PFSK-1 (cell line): ENCODE data around the gene ANKRD40.

Source experiments
- POLR2AphosphoS5 ChIP-seq: IDR thresholded peaks from 2 replicates; pipeline ENCODE4 v1.6.1; 2012; ENCODE audit warnings: low read depth, mild to moderate bottlenecking, control low read depth, low read length, moderate library complexity
- SIN3A ChIP-seq: IDR thresholded peaks from 2 replicates; pipeline ENCODE4 v1.6.1; 2012; ENCODE audit warnings: mild to moderate bottlenecking, low read length, moderate library complexity, borderline replicate concordance; ENCODE audit not compliant: insufficient read depth
- TAF1 ChIP-seq: IDR thresholded peaks from 2 replicates; pipeline ENCODE4 v1.6.1; 2012; ENCODE audit warnings: low read length, control low read depth, borderline replicate concordance; ENCODE audit not compliant: insufficient read depth
- TF ChIP-seq, protein P1 (sequence below), 2 experiments: IDR thresholded peaks; 2 replicates each; pipeline versions ENCODE4 v1.6.1 to v1.8.0; 2011 to 2012; ENCODE audit warnings: low read depth in 2 of 2, low read length in 2 of 2, control low read depth in 1 of 2, inconsistent platforms in 1 of 2, mild to moderate bottlenecking in 1 of 2, moderate library complexity in 1 of 2; ENCODE audit not compliant: insufficient read depth in 1 of 2

GRCh38 chr17:50682938-50683337 is 24.8 kb downstream of the ANKRD40 start:
- TF ChIP-seq POLR2AphosphoS5 (no peak), SIN3A (no peak), TAF1 (no peak)
- TF ChIP-seq, protein P1, sequence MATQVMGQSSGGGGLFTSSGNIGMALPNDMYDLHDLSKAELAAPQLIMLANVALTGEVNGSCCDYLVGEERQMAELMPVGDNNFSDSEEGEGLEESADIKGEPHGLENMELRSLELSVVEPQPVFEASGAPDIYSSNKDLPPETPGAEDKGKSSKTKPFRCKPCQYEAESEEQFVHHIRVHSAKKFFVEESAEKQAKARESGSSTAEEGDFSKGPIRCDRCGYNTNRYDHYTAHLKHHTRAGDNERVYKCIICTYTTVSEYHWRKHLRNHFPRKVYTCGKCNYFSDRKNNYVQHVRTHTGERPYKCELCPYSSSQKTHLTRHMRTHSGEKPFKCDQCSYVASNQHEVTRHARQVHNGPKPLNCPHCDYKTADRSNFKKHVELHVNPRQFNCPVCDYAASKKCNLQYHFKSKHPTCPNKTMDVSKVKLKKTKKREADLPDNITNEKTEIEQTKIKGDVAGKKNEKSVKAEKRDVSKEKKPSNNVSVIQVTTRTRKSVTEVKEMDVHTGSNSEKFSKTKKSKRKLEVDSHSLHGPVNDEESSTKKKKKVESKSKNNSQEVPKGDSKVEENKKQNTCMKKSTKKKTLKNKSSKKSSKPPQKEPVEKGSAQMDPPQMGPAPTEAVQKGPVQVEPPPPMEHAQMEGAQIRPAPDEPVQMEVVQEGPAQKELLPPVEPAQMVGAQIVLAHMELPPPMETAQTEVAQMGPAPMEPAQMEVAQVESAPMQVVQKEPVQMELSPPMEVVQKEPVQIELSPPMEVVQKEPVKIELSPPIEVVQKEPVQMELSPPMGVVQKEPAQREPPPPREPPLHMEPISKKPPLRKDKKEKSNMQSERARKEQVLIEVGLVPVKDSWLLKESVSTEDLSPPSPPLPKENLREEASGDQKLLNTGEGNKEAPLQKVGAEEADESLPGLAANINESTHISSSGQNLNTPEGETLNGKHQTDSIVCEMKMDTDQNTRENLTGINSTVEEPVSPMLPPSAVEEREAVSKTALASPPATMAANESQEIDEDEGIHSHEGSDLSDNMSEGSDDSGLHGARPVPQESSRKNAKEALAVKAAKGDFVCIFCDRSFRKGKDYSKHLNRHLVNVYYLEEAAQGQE (IDR thresholded peaks at IDR 0.05; ENCODE audit: insufficient read depth in 1 of 2, low read depth in 2 of 2, low read length in 2 of 2) = no peak
